Measurements from ENCODE around the gene EHBP1.

EHBP1 gene

DNA sequence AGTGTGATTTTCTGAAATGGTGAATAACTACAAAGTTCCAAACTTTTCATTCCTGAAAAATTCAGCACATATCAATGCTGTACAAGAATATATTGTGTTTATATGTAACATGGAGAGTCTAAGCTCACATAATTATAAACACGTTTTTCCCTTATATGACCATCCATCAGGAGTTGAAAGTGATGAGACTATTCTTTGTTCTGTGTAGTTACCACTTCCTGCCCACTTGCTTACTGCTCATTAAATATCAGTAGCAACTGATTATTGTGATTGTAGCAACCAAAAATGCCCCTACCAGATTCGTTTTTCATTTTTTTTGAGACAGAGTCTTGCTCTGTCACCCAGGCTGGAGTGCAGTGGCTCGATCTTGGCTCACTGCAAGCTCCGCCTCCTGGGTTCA lies 375.9 kb downstream of the EHBP1 start:
- Histone ChIP-seq H2AFZ (ENCODE audit: low read length) (no peak overlapping the region), H3F3A (ENCODE audit: low read depth) (no peaks in the 10 kb centered on the region), H3K27me3 (ENCODE audit: insufficient read depth, low read length, poor library complexity, severe bottlenecking) (no peaks in the 10 kb centered on the region), H3K9ac (ENCODE audit: low read depth, low read length, poor library complexity, severe bottlenecking) (no peak overlapping the region), H3K4me2 (ENCODE audit: low read depth, low read length, poor library complexity, severe bottlenecking) (no peak overlapping the region), H3K4me3 (ENCODE audit: low read length, poor library complexity, severe bottlenecking) (no peak overlapping the region), H3K9me3 (ENCODE audit: insufficient read depth, low read depth, low read length) (no peaks in the 10 kb centered on the region), H3K79me2 (ENCODE audit: insufficient read depth, low read length) (no peaks in the 10 kb centered on the region), H3K4me1 (ENCODE audit: insufficient read depth, low read length, poor library complexity, severe bottlenecking) (peaks cover 3% of the 10 kb centered on the region), H3K9me2 (replicated peaks; ENCODE audit: low read depth, low read length) (no peaks in the 10 kb centered on the region), H3K36me3 (ENCODE audit: insufficient read depth, low read length) (no peaks in the 10 kb centered on the region), H4K20me1 (ENCODE audit: insufficient read depth, low read length, poor library complexity, severe bottlenecking) (no peaks in the 10 kb centered on the region)
- TF ChIP-seq, protein P1, sequence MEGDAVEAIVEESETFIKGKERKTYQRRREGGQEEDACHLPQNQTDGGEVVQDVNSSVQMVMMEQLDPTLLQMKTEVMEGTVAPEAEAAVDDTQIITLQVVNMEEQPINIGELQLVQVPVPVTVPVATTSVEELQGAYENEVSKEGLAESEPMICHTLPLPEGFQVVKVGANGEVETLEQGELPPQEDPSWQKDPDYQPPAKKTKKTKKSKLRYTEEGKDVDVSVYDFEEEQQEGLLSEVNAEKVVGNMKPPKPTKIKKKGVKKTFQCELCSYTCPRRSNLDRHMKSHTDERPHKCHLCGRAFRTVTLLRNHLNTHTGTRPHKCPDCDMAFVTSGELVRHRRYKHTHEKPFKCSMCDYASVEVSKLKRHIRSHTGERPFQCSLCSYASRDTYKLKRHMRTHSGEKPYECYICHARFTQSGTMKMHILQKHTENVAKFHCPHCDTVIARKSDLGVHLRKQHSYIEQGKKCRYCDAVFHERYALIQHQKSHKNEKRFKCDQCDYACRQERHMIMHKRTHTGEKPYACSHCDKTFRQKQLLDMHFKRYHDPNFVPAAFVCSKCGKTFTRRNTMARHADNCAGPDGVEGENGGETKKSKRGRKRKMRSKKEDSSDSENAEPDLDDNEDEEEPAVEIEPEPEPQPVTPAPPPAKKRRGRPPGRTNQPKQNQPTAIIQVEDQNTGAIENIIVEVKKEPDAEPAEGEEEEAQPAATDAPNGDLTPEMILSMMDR (conservative IDR thresholded peaks at IDR 0.05; ENCODE audit: low read length), result no peak
- no peak for TF ChIP-seq EZH2phosphoT487 (IDR thresholded peaks at IDR 0.05; ENCODE audit: borderline replicate concordance)

- Histone ChIP-seq H3K9me3 (ENCODE audit: insufficient read depth, low read depth, low read length) (no peaks in the 10 kb centered on the region), H3K4me2 (ENCODE audit: low read depth, low read length, poor library complexity, severe bottlenecking) (no peak overlapping the region)
Observed at GRCh38 chr2:63086687-63087086, 381.2 kb downstream of the EHBP1 start.

GRCh38 chr2:63092401-63092800 lies 386.9 kb downstream of the EHBP1 start:
- Histone ChIP-seq H3K4me1 (ENCODE audit: insufficient read depth, low read length, poor library complexity, severe bottlenecking) (no peaks in the 10 kb centered on the region), H3K9me3 (ENCODE audit: insufficient read depth, low read depth, low read length) (no peaks in the 10 kb centered on the region), H3K79me2 (ENCODE audit: insufficient read depth, low read length) (no peaks in the 10 kb centered on the region)

More at GRCh38 chr2:63086687-63087086, 381.2 kb downstream of the EHBP1 start:
- Histone ChIP-seq H3K9ac (ENCODE audit: low read depth, low read length, poor library complexity, severe bottlenecking) (no peak overlapping the region), H3K4me1 (ENCODE audit: insufficient read depth, low read length, poor library complexity, severe bottlenecking) (no peaks in the 10 kb centered on the region), H3K27me3 (ENCODE audit: insufficient read depth, low read length, poor library complexity, severe bottlenecking) (no peaks in the 10 kb centered on the region), H3K36me3 (ENCODE audit: insufficient read depth, low read length) (no peaks in the 10 kb centered on the region), H4K20me1 (ENCODE audit: insufficient read depth, low read length, poor library complexity, severe bottlenecking) (no peaks in the 10 kb centered on the region), H2AFZ (ENCODE audit: low read length) (no peak overlapping the region), H3K9me2 (replicated peaks; ENCODE audit: low read depth, low read length) (no peaks in the 10 kb centered on the region), H3K79me2 (ENCODE audit: insufficient read depth, low read length) (no peaks in the 10 kb centered on the region), H3K4me3 (ENCODE audit: low read length, poor library complexity, severe bottlenecking) (no peak overlapping the region), H3F3A (ENCODE audit: low read depth) (no peaks in the 10 kb centered on the region)
- no peak for TF ChIP-seq EZH2phosphoT487 (IDR thresholded peaks at IDR 0.05; ENCODE audit: borderline replicate concordance)
- TF ChIP-seq, protein P1 (conservative IDR thresholded peaks at IDR 0.05; ENCODE audit: low read length), result no peak

More at GRCh38 chr2:63092401-63092800, 386.9 kb downstream of the EHBP1 start:
- Histone ChIP-seq H3K27me3 (ENCODE audit: insufficient read depth, low read length, poor library complexity, severe bottlenecking) (no peaks in the 10 kb centered on the region), H3K36me3 (ENCODE audit: insufficient read depth, low read length) (no peaks in the 10 kb centered on the region), H3K9me2 (replicated peaks; ENCODE audit: low read depth, low read length) (no peaks in the 10 kb centered on the region), H3K9ac (ENCODE audit: low read depth, low read length, poor library complexity, severe bottlenecking) (no peak overlapping the region), H3F3A (ENCODE audit: low read depth) (no peaks in the 10 kb centered on the region), H3K4me3 (ENCODE audit: low read length, poor library complexity, severe bottlenecking) (no peak overlapping the region), H3K4me2 (ENCODE audit: low read depth, low read length, poor library complexity, severe bottlenecking) (no peak overlapping the region), H4K20me1 (ENCODE audit: insufficient read depth, low read length, poor library complexity, severe bottlenecking) (no peaks in the 10 kb centered on the region), H2AFZ (ENCODE audit: low read length) (no peak overlapping the region)
- TF ChIP-seq, protein P1 (conservative IDR thresholded peaks at IDR 0.05; ENCODE audit: low read length), result no peak
- no peak for TF ChIP-seq EZH2phosphoT487 (IDR thresholded peaks at IDR 0.05; ENCODE audit: borderline replicate concordance)
